Measurements from ENCODE around the gene TAPBPL.

DNA sequence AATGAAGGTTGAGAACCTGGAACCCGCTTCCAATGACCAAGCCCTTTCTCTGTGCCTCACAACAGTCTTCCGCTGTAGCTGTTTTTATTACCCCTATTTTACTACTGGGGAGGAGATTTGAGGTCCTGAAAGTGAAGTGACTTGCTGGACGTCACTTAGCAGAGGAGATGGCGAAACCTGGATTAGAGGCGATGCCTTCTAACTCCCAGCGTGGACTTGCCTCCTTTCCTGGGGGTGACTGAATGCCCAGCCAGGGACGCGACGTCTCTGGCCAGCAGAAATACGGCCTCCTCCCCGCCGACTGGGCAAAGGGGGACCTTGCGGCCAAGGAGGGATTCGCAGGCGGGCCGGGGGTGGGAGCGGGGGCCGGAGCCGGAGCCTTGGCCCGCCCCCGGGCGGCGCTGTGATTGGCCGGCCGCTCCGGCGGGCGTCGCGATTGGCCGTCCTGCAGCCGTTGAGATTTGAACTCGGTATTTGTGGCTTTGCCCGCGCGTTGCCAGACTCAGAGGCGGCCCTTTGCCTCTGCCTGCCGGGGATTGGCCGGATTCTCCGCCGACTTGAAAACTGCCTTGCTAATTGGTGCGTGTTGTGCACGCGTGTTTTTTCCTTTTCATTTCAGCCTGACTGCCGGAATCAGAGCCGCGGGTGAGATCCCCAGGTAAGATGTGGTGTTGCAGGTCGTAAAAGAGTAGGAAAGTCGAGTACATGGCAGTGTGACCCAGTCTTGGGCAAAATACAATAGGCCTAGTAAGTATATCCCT is 41.8 kb downstream of the TAPBPL start, which contains the start of gene NCAPD2:
- no peak for TF ChIP-seq ZNF207 (IDR thresholded peaks at IDR 0.05; ENCODE audit: borderline replicate concordance)
- no peak for TF ChIP-seq EP300 (IDR thresholded peaks at IDR 0.05; ENCODE audit: low read depth in 2 of 2, low read length in 2 of 2)
- no peak for TF ChIP-seq EP300 (CRISPR knock-in tag; IDR thresholded peaks at IDR 0.05; ENCODE audit: borderline replicate concordance)
- TF ChIP-seq HES4 (CRISPR knock-in tag; IDR thresholded peaks at IDR 0.05; ENCODE audit: borderline replicate concordance), result no peak
- no peak for TF ChIP-seq HNRNPK (IDR thresholded peaks at IDR 0.05; ENCODE audit: low read depth, low read length, poor library complexity, severe bottlenecking)
- TF ChIP-seq, protein P1, sequence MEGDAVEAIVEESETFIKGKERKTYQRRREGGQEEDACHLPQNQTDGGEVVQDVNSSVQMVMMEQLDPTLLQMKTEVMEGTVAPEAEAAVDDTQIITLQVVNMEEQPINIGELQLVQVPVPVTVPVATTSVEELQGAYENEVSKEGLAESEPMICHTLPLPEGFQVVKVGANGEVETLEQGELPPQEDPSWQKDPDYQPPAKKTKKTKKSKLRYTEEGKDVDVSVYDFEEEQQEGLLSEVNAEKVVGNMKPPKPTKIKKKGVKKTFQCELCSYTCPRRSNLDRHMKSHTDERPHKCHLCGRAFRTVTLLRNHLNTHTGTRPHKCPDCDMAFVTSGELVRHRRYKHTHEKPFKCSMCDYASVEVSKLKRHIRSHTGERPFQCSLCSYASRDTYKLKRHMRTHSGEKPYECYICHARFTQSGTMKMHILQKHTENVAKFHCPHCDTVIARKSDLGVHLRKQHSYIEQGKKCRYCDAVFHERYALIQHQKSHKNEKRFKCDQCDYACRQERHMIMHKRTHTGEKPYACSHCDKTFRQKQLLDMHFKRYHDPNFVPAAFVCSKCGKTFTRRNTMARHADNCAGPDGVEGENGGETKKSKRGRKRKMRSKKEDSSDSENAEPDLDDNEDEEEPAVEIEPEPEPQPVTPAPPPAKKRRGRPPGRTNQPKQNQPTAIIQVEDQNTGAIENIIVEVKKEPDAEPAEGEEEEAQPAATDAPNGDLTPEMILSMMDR (CRISPR knock-in tag; IDR thresholded peaks at IDR 0.05), result no peak; the same call in 1 of the 2 replicates
- no peak for TF ChIP-seq TARDBP (CRISPR knock-in tag; IDR thresholded peaks at IDR 0.05)
- TF ChIP-seq SUZ12 (IDR thresholded peaks at IDR 0.05; ENCODE audit: low read depth, low read length), result no peak
- 0 out of 2 replicates have a peak, but pooled peaks have one; percentile 30 for TF ChIP-seq MZF1 (CRISPR knock-in tag; IDR thresholded peaks at IDR 0.05; ENCODE audit: borderline replicate concordance)
- no peak for TF ChIP-seq ZNF776 (CRISPR knock-in tag; IDR thresholded peaks at IDR 0.05)
- no peak for TF ChIP-seq ATF7 (IDR thresholded peaks at IDR 0.05)
- no peak for TF ChIP-seq ATF7 (CRISPR knock-in tag; IDR thresholded peaks at IDR 0.05)
- TF ChIP-seq POLR2A (IDR thresholded peaks at IDR 0.05; ENCODE audit: insufficient read depth in 1 of 2, low read depth in 2 of 2, low read length in 2 of 2), result peak; percentile 5 to 68; a peak in 3 of 4 replicates
- no peak for TF ChIP-seq NFE2L2 (IDR thresholded peaks at IDR 0.05; ENCODE audit: low read length)
- TF ChIP-seq, protein P2, sequence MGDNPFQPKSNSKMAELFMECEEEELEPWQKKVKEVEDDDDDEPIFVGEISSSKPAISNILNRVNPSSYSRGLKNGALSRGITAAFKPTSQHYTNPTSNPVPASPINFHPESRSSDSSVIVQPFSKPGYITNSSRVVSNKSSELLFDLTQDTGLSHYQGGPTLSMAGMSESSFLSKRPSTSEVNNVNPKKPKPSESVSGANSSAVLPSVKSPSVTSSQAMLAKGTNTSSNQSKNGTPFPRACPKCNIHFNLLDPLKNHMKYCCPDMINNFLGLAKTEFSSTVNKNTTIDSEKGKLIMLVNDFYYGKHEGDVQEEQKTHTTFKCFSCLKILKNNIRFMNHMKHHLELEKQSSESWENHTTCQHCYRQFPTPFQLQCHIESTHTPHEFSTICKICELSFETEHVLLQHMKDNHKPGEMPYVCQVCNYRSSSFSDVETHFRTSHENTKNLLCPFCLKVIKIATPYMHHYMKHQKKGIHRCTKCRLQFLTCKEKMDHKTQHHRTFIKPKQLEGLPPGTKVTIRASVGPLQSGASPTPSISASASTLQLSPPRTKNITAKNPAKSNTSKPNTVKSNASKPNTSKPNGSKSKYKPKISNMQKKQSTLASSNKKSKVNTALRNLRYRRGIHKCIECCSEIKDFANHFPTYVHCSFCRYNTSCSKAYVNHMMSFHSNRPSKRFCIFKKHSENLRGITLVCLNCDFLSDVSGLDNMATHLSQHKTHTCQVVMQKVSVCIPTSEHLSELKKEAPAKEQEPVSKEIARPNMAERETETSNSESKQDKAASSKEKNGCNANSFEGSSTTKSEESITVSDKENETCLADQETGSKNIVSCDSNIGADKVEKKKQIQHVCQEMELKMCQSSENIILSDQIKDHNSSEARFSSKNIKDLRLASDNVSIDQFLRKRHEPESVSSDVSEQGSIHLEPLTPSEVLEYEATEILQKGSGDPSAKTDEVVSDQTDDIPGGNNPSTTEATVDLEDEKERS (CRISPR knock-in tag; IDR thresholded peaks at IDR 0.05), result no peak

Data from HepG2 (cell line).